ENCODE measurements around the gene CCL16. TPM values are rescaled to one million over a fixed set of nuclear protein-coding genes. Genes with fewer than 3 reads are reported as not detected.

CCL16 gene
- not detected in 2 replicates for polyA plus RNA-seq (2011; rRNA removed)
- not detected in 2 replicates for polyA plus RNA-seq (2012; cell fraction: cytosol; rRNA removed)
- not detected in 2 replicates for polyA plus RNA-seq (2012; cell fraction: nucleus; rRNA removed)
- polyA plus RNA-seq (2017; fragmentation: RNase III; extraction: RNeasy Plus Mini Kit Qiagen cat#74134 plus additional on column Dnase treatment), result not detected in 3 replicates
- not detected in 2 replicates for polyA minus RNA-seq (2011; rRNA and poly(A)+ RNA removed)

GRCh38 chr17:35981246-35981645 is at the start of gene CCL16:
CCL16 (minus strand) TSS chr17:35981497; CDS start chr17:35981420, 77 bp downstream.
- WGBS (ENCODE audit: missing lambda C conversion rate), result 49% methylated on average over 12 of the region's 12 CpGs
- no peak for FAIRE-seq

GRCh38 chr17:36030956-36031355 is 49.7 kb upstream of the CCL16 start:
- POLR2A ChIA-PET, result no interaction called here

More at GRCh38 chr17:35981246-35981645, at the start of gene CCL16:
- Histone ChIP-seq H3K4me3 (no peak within 1 kb of the TSS), H3K4me1 (no peaks in the 10 kb centered on the region), H3K4me2 (no peak within 1 kb of the TSS), H3K27ac (no peak within 1 kb of the TSS), H3K9me3 (no peaks in the 10 kb centered on the region)
- no peak for DNase-seq (ENCODE audit: low read depth in 1 of 2, low spot score in 1 of 2)
- CTCF ChIA-PET, result interaction anchor here (1.5 to 6.0 kb wide), 7 partner anchors 10 to 502 kb away, joined by 3 to 41 read pairs (median 6); no protein-coding TSS in a partner anchor
- no peak for ATAC-seq
- POLR2A ChIA-PET, result no interaction called here
- TF ChIP-seq MAZ (IDR thresholded peaks at IDR 0.05; ENCODE audit: borderline replicate concordance, low read depth, low read length) (no peak), KDM5A (IDR thresholded peaks at IDR 0.05) (no peak), PBX3 (IDR thresholded peaks at IDR 0.05) (no peak), EP300 (IDR thresholded peaks at IDR 0.05) (no peak), BHLHE40 (IDR thresholded peaks at IDR 0.05; ENCODE audit: low read depth, low read length) (no peak), POLR2AphosphoS2 (conservative IDR thresholded peaks at IDR 0.05; ENCODE audit: low read length) (no peak), JUNB (IDR thresholded peaks at IDR 0.05) (no peak), RARB (CRISPR knock-in tag; IDR thresholded peaks at IDR 0.05) (no peak), POLR2A (IDR thresholded peaks at IDR 0.05; ENCODE audit: low read length) (no peak), CBX8 (IDR thresholded peaks at IDR 0.05) (no peak), HDAC2 (IDR thresholded peaks at IDR 0.05) (no peak), ZC3H11A (IDR thresholded peaks at IDR 0.05) (no peak), FOSL2 (IDR thresholded peaks at IDR 0.05) (no peak), FOSL2 (CRISPR knock-in tag; IDR thresholded peaks at IDR 0.05) (no peak), FOXS1 (CRISPR knock-in tag; IDR thresholded peaks at IDR 0.05) (no peak), GATA3 (IDR thresholded peaks at IDR 0.05; ENCODE audit: borderline replicate concordance) (no peak), RNF2 (IDR thresholded peaks at IDR 0.05; ENCODE audit: borderline replicate concordance, low read depth) (no peak), HES2 (IDR thresholded peaks at IDR 0.05) (no peak), MYC (IDR thresholded peaks at IDR 0.05; ENCODE audit: borderline replicate concordance, low read length) (no peak), TFCP2L1 (CRISPR knock-in tag; IDR thresholded peaks at IDR 0.05) (no peak), RFX5 (IDR thresholded peaks at IDR 0.05) (no peak)

More at GRCh38 chr17:36030956-36031355, 49.7 kb upstream of the CCL16 start:
- WGBS (ENCODE audit: missing lambda C conversion rate), result 41% methylated on average over 1 of the region's 1 CpG
- no peak for FAIRE-seq
- no peaks in the 10 kb centered on the region for H3K9me3 ChIP-seq
- H3K4me2 ChIP-seq, result no peak overlapping the region
- ATAC-seq, result no peak
- DNase-seq (ENCODE audit: low read depth in 1 of 2, low spot score in 1 of 2), result no peak
- CTCF ChIA-PET, result interaction anchor here (2.1 kb wide), 1 partner anchor 118 kb away, joined by 6 read pairs; no protein-coding TSS in a partner anchor
- no peak overlapping the region for H3K4me3 ChIP-seq
- no peak for TF ChIP-seq ZSCAN20 (CRISPR knock-in tag; IDR thresholded peaks at IDR 0.05)
- no peak for TF ChIP-seq FOXS1 (CRISPR knock-in tag; IDR thresholded peaks at IDR 0.05)
- no peak for TF ChIP-seq MAX (IDR thresholded peaks at IDR 0.05)
- TF ChIP-seq FOSL2 (IDR thresholded peaks at IDR 0.05), result no peak
- TF ChIP-seq FOSL2 (CRISPR knock-in tag; IDR thresholded peaks at IDR 0.05), result no peak
- TF ChIP-seq E2F6 (IDR thresholded peaks at IDR 0.05; ENCODE audit: borderline replicate concordance, low read depth), result no peak
- no peak for TF ChIP-seq PHF8 (IDR thresholded peaks at IDR 0.05; ENCODE audit: borderline replicate concordance, low read depth)
- TF ChIP-seq BHLHE40 (IDR thresholded peaks at IDR 0.05; ENCODE audit: low read depth, low read length), result no peak
- no peak for TF ChIP-seq ZFP36 (IDR thresholded peaks at IDR 0.05; ENCODE audit: borderline replicate concordance, partially characterized antibody)
- TF ChIP-seq MAFK (IDR thresholded peaks at IDR 0.05; ENCODE audit: partially characterized antibody), result no peak
- no peak for TF ChIP-seq NR3C1 (IDR thresholded peaks at IDR 0.05)
- TF ChIP-seq RCOR1 (IDR thresholded peaks at IDR 0.05; ENCODE audit: low read depth, low read length), result no peak
- no peak for TF ChIP-seq HDAC2 (IDR thresholded peaks at IDR 0.05)
- H3K4me1 ChIP-seq, result no peaks in the 10 kb centered on the region
- no peak overlapping the region for H3K27ac ChIP-seq

All from A549 (cell line).